Urothelium cell line (cell line): ENCODE measurements around the gene LIG1.
"Not testable (repeated sequence)": the region's sequence is repeated elsewhere in the genome, so short reads cannot be mapped to it uniquely, and the experiment has no call there.

Experiments used
- DNase-seq: peaks from one replicate; pipeline ENCODE4 v3.0.0; 2011; ENCODE audit warnings: low spot score, mixed read lengths
- FAIRE-seq: peaks from 2 replicates; lab custom pipeline; 2011; peaks lifted over from hg19 to GRCh38; lab: Jason Lieb, UNC

LIG1 gene

GRCh38 chr19:48123907-48124651 is 46.1 kb downstream of the LIG1 start:
- no peak for FAIRE-seq
- DNase-seq = peak; percentile 64

- FAIRE-seq = no peak
- DNase-seq = no peak
Observed at GRCh38 chr19:48122421-48122820, 47.7 kb downstream of the LIG1 start.

GRCh38 chr19:48121909-48122371 is 48.2 kb downstream of the LIG1 start:
- DNase-seq = no peak
- FAIRE-seq = no peak

GRCh38 chr19:48121066-48121465 is 49.1 kb downstream of the LIG1 start:
- DNase-seq (no peak), FAIRE-seq (no peak)

GRCh38 chr19:48120505-48120904 is 49.6 kb downstream of the LIG1 start:
- DNase-seq (no peak), FAIRE-seq (no peak)

GRCh38 chr19:48118131-48118517 is 52.0 kb downstream of the LIG1 start:
- no peak for DNase-seq

GRCh38 chr19:48117515-48118130 is 52.5 kb downstream of the LIG1 start:
- FAIRE-seq = no peak
- no peak for DNase-seq

More at GRCh38 chr19:48118131-48118517, 52.0 kb downstream of the LIG1 start:
- FAIRE-seq = no peak

GRCh38 chr19:48113190-48113917 is 56.8 kb downstream of the LIG1 start:
- no peak for FAIRE-seq
- DNase-seq = no peak

GRCh38 chr19:48111280-48111679 is 58.9 kb downstream of the LIG1 start:
- DNase-seq = peak; percentile 18
- FAIRE-seq = no peak

- DNase-seq (peak; percentile 97), FAIRE-seq (no peak)
Observed at GRCh38 chr19:48110350-48110966, 59.7 kb downstream of the LIG1 start, which contains the start of gene PLA2G4C. PLA2G4C (minus strand) TSS chr19:48110817; CDS start chr19:48106529, 4,288 bp downstream.

GRCh38 chr19:48108997-48109782 is 61.0 kb downstream of the LIG1 start:
- no peak for FAIRE-seq
- no peak for DNase-seq

- FAIRE-seq (no peak), DNase-seq (no peak)
Observed at GRCh38 chr19:48103922-48104321, 66.2 kb downstream of the LIG1 start.

- peak; percentile 70 for FAIRE-seq
Observed at GRCh38 chr19:48102870-48103751, 67.0 kb downstream of the LIG1 start.

GRCh38 chr19:48095612-48096175 is 74.5 kb downstream of the LIG1 start:
- DNase-seq (no peak), FAIRE-seq (no peak)

More at GRCh38 chr19:48102870-48103751, 67.0 kb downstream of the LIG1 start:
- peak; percentile 60 for DNase-seq

- FAIRE-seq = peak; percentile 40
- DNase-seq = no peak
Observed at GRCh38 chr19:48094855-48095203, 75.3 kb downstream of the LIG1 start.

GRCh38 chr19:48094129-48094854 is 75.9 kb downstream of the LIG1 start:
- FAIRE-seq (no peak), DNase-seq (no peak)

- DNase-seq, FAIRE-seq: not testable (repeated sequence)
Observed at GRCh38 chr19:48091111-48091718, 78.9 kb downstream of the LIG1 start.

GRCh38 chr19:48090281-48090802 is 79.8 kb downstream of the LIG1 start:
- no peak for DNase-seq
- FAIRE-seq = no peak
